Vagina (tissue), 2 donors: ENCODE measurements around the gene IL19.

Source experiments
- POLR2A ChIP-seq, 2 donors: fragments of 450-650 bp; IDR thresholded peaks; one replicate each; pipeline ENCODE4 v1.6.1; 2017; ENCODE audit warnings: antibody characterized with exemption in 2 of 2, mild to moderate bottlenecking in 2 of 2, moderate library complexity in 2 of 2
- POLR2AphosphoS5 ChIP-seq, 2 donors: sonication (generic); formaldehyde crosslinking; IDR thresholded peaks; one replicate each; pipeline ENCODE4 v1.9.0; 2017; ENCODE audit warnings: antibody characterized with exemption in 2 of 2, mild to moderate bottlenecking in 2 of 2, low read depth in 1 of 2; ENCODE audit not compliant: insufficient read depth in 1 of 2
- TF ChIP-seq, protein P1 (sequence below), 3 experiments: fragments of 450-650 bp in 2 of 3; fragments of 200-600 bp in 1 of 3; sonication (generic) in 1 of 3; IDR thresholded peaks; one replicate each; pipeline ENCODE4 v1.5.1; 2017 to 2019; ENCODE audit warnings: antibody characterized with exemption in 3 of 3, mild to moderate bottlenecking in 2 of 3, moderate library complexity in 2 of 3

DNA sequence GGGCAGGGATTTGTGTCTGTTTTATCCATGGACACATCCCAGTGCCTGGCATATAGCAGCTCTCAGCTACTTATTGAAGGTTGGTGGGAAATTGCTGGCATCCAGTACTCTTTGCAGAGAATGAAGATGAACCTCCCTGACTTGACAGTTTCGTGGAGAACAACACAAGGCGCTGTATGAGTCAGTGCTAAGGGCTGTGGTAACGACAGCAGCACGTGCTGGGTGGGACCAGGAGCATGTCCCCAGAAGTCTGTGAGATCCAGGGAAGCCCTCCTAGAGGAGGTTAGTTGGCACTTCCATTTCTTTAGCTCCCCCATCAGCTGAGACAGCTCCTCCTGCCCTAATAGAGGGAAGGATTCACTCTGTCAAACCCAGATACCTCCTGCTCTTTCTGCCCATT, 25.9 kb upstream of the IL19 start:
- TF ChIP-seq, protein P1, sequence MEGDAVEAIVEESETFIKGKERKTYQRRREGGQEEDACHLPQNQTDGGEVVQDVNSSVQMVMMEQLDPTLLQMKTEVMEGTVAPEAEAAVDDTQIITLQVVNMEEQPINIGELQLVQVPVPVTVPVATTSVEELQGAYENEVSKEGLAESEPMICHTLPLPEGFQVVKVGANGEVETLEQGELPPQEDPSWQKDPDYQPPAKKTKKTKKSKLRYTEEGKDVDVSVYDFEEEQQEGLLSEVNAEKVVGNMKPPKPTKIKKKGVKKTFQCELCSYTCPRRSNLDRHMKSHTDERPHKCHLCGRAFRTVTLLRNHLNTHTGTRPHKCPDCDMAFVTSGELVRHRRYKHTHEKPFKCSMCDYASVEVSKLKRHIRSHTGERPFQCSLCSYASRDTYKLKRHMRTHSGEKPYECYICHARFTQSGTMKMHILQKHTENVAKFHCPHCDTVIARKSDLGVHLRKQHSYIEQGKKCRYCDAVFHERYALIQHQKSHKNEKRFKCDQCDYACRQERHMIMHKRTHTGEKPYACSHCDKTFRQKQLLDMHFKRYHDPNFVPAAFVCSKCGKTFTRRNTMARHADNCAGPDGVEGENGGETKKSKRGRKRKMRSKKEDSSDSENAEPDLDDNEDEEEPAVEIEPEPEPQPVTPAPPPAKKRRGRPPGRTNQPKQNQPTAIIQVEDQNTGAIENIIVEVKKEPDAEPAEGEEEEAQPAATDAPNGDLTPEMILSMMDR (IDR thresholded peaks at IDR 0.05) = no peak
- TF ChIP-seq POLR2AphosphoS5 (IDR thresholded peaks at IDR 0.05; ENCODE audit: insufficient read depth in 1 of 2, low read depth in 1 of 2) = no peak
- TF ChIP-seq POLR2A (IDR thresholded peaks at IDR 0.05) = no peak
